ENCODE measurements around the gene LCN15.
"Not testable (repeated sequence)": the region's sequence is repeated elsewhere in the genome, so short reads cannot be mapped to it uniquely, and the experiment has no call there.

Gene LCN15, protein sequence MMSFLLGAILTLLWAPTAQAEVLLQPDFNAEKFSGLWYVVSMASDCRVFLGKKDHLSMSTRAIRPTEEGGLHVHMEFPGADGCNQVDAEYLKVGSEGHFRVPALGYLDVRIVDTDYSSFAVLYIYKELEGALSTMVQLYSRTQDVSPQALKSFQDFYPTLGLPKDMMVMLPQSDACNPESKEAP

GRCh38 chr9:136764301-136764891 lies at the start of gene LCN15:
Gene LCN15, minus strand, starts transcription at chr9:136764518. Its CDS starts 30 bp downstream, at chr9:136764488.
- no peak for DNase-seq

DNA sequence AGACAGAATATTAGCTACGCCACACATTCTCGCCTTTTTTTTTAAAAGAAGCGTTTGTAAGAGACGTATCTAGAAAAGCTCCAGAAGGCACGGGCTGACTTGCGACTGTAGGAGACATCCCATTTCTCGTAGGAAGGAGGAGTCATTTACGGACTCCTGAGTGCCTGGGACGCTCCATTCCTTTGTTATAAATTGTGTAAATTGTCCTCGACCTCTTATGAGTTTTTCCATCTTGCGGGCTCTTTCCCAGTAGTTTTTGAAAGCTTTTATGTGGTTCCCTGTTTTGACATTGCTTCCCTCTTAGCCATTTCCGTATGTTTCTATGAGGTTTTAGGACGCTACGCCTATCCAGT lies 44.5 kb upstream of the LCN15 start:
- DNase-seq: peak; percentile 38

DNA sequence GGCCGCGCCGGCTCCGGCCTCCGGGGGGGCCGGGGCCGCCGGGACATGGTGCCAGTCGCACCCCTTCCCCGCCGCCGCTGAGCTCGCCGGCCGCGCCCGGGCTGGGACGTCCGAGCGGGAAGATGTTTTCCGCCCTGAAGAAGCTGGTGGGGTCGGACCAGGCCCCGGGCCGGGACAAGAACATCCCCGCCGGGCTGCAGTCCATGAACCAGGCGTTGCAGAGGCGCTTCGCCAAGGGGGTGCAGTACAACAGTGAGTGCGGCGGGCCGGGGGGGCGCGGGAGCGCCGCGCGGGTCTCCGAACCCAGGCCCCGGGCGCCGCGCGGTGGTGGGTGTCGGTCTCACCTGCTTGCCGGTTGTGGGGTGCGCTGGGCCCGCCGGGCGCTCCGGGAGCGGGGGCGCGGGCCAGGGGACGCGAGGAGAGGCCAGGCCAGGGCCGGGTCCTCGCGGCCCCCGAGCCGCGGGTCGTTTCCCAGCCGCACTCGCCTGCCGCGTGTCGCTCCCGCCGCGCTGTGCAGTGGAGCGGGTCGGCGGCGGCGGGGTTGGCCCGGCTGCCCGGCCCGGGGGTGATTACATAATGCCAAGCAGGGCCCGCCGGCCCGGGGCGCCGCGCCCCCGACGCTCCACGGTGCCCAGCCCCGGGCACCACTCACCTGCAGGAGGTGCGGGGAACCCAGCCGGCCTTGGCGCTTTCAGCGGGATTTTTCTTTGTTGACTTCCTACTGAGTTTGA lies 43.9 kb upstream of the LCN15 start:
- no peak for DNase-seq

GRCh38 chr9:136807281-136808074 lies 43.2 kb upstream of the LCN15 start, which contains the start of gene RABL6:
Gene RABL6, plus strand, starts transcription at chr9:136807948. Its CDS starts 249 bp downstream, at chr9:136808197.
- peak; percentile 74 for DNase-seq

GRCh38 chr9:136806631-136807201 lies 42.4 kb upstream of the LCN15 start:
- no peak for DNase-seq

GRCh38 chr9:136806067-136806466 lies 41.7 kb upstream of the LCN15 start:
- DNase-seq: no peak

GRCh38 chr9:136805207-136805740 lies 41.0 kb upstream of the LCN15 start:
- DNase-seq: no peak

GRCh38 chr9:136804509-136805206 lies 40.3 kb upstream of the LCN15 start:
- DNase-seq: no peak

- DNase-seq: no peak
Observed at GRCh38 chr9:136803551-136804508, 39.5 kb upstream of the LCN15 start.

DNA sequence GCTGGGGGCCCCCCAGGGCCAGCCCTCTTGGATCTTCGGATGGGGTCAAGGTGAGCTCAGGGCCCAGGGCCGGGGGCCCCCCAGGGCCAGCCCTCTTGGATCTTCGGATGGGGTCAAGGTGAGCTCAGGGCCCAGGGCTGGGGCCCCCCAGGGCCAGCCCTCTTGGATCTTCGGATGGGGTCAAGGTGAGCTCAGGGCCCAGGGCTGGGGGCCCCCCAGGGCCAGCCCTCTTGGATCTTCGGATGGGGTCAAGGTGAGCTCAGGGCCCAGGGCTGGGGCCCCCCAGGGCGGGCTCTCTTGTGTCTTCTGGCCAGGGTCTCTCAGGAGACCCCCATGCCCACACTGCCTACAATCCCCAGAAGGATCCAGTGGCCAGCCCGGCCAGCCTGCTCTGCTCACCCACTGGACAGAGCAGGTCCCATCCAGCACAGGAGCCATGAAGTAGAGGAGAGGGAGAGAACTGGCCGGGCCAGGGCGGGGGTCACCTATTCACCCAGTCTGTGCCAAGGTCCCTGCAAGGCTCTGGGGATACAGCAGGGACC lies 38.8 kb upstream of the LCN15 start:
- not testable (repeated sequence) for DNase-seq

DNA sequence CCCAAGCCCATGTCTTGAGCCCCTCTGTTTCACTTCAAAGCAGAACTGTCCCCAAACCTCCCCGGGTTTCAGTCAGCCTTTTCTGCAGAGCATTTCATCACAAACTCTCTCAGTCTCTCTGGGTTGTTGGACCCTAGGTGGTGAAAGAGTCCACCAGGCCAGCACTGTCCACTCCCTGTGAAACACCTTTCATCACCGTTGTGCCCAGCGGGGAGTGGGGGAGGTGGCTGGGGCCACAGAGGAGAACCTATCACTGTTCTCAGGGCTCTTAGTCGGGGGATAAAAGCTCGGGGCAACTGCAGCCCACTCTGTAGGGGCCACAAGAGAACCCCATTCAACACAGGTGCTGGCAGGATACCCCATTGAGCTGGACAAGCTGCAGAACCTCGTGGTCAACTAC lies 38.0 kb upstream of the LCN15 start:
- no peak for DNase-seq

DNA sequence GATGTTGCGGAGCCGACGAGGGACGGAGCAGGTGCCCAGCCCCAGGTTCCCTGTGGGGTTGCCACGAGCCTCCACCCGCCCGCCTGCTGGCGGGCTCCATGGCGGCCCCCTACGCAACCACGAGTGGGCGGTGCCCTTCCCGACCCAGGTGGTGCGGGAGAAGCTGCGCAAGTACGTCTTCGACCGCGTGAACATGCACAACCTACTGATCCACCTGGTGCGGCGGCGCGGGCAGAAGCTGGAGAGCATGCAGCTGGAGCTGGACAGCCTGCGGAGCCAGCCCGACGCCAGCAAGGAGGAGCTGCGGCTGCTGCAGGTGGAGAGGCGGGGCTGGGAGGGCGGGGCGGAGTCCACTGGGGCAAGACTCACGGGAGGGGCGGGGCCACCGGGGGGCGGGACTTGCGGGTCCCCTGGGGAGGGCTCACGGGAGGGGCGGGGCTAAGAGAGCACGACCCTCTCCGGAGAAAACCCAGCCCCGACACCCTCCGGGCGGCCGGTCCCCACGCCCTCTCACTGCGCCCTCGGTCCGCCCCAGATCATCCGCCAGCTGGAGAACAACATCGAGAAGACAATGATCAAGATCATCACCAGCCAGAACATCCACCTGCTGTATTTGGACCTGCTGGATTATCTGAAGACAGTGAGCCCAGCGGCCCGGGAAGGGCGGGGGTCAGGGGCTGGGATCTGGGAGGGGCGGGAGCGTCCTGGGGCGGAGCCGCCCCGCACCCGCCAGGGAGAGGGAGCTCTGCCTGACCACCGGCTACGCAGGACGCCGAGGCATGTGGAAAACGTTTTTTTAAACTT lies 35.7 kb upstream of the LCN15 start:
- peak; percentile 81 for DNase-seq

DNA sequence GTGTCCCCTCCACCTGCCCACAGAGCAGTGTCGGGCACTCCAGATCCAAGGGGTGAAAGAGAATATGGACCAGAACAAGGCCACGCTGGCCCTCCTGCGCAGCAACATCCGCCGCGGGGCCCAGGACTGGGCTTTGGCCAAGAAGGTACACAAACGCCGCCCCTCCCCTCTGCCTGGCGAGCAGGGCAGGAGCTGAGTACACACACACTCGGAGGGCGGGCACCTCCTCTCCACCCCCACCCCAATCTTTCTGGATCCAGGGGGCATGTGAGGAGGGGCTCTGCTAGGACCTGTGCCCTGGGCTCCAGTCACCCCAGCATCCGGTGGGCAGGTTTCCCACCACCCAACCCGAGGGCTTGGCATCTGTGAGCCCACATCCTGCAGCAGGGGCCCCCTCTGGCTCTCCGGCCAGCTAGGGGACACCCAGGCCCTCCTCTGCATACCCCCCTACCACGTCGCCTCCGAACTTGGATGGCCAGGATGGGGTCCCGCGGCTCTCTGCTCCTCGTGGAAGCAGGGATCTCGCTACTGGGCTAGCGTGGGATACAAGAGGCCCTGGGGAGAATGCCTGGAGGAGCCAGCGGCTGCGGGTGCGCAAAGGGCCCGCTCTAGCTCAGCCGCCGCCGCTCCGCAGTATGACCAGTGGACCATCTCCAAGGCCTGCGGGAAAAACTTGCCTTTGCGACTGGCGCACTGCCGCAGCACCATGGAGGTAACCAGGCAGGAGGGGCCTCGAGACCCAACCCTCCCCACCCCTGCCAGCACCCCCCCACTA lies 34.9 kb upstream of the LCN15 start:
- no peak for DNase-seq

DNA sequence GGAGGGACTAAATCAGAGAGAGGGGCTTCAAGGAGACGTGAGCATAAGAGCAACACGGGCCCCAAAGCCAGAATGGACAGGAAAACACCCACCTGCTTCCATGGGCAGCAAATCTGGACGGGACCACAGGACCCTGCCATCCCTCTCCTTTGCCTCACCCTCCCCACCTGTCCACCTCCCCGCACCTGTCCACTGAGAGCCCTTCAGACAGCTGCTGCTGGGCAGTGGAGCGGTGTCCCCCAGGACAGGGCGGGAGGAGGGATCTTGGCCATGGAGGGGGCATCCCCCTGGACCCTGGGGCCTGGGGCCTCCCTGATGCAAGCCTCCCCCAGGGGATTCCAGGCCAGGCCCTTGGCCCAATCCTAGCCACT lies 34.4 kb upstream of the LCN15 start:
- DNase-seq: no peak

GRCh38 chr9:136796775-136797347 lies 32.5 kb upstream of the LCN15 start:
- not testable (repeated sequence) for DNase-seq

DNA sequence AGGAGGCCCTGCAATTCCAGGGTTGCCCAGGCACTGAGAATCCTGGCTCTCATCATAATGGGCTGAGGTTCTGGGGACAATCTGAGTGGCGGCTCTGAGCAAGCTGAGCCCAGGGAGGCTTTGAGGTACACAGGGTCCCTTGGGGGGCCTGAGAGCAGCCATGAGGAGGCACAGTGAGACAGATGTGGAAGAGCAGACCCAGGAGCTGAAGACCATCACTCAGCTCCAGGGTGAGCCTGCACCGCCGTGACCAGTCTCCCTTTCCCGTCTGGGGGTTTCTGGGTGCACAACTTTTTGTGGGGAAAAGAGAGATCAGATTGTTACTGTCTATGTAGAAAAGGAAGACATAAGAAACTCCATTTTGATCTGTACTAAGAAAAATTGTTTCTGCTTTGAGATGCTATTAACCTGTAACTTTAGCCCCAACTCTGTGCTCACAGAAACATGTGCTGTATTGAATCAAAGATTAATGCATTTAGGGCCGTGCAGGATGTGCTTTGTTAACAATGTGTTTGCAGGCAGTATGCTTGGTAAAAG lies 32.0 kb upstream of the LCN15 start, which contains the start of gene CCDC183:
TSS of gene CCDC183 (plus strand) at position 101 of the 537 bp plus-strand sequence. CDS start at position 161, 60 bp downstream.
- no peak for DNase-seq

DNA sequence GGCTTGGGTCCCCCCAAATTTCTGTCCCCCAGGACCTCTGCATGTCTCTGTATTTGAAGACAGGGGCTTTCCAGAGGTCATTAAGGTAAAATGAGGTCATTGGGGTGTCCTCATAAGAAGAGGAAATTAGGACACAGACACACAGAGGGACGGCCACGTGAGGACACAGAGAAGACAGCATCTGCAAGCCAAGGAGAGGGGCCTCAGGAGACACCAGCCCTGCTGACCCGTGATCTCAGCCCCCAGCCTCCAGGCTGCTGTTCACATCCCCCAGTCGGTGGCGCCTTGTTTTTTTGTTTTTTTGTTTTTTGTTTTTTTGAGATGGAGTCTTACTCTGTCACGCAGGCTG lies 30.7 kb upstream of the LCN15 start:
- DNase-seq: no peak

GRCh38 chr9:136794281-136794999 lies 30.1 kb upstream of the LCN15 start:
- DNase-seq: no peak
